DMS153 treated with DMSO at 0.1 percent for 48 hours (cell line): ENCODE data around the gene PRSS50.
"Not testable (repeated sequence)": the region's sequence is repeated elsewhere in the genome, so short reads cannot be mapped to it uniquely, and the experiment has no call there.

ENCODE experiments used
- DNase-seq: peaks from one replicate; lab custom pipeline; 2025; ENCODE audit not compliant: unreplicated experiment; lab: John Stamatoyannopoulos, UW

The PRSS50 gene

DNA sequence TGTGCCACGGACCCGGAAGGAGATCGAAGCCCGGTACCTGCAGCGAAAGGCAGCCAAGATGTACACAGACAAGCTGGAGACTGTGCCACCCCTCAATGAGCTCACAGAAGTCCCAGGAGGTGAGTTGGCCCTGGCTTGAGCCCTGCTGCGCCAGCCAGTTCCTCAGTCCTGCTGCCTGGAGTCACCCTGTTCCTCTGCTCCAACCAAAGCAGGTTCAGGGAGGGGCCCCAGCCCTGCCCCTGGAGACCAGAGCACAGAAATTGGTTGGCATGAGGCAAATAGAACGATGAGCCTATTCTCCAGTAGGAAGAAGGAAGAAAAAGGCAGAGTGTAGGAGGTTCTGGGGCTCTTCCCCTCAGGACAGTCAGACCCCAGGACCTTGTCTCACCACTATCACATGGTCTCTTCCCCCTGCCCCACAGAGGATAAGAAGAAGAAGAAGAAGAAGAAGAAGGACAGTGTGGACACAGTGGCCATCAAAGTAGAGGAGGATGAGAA is 8.5 kb downstream of the PRSS50 start:
- DNase-seq = no peak

DNA sequence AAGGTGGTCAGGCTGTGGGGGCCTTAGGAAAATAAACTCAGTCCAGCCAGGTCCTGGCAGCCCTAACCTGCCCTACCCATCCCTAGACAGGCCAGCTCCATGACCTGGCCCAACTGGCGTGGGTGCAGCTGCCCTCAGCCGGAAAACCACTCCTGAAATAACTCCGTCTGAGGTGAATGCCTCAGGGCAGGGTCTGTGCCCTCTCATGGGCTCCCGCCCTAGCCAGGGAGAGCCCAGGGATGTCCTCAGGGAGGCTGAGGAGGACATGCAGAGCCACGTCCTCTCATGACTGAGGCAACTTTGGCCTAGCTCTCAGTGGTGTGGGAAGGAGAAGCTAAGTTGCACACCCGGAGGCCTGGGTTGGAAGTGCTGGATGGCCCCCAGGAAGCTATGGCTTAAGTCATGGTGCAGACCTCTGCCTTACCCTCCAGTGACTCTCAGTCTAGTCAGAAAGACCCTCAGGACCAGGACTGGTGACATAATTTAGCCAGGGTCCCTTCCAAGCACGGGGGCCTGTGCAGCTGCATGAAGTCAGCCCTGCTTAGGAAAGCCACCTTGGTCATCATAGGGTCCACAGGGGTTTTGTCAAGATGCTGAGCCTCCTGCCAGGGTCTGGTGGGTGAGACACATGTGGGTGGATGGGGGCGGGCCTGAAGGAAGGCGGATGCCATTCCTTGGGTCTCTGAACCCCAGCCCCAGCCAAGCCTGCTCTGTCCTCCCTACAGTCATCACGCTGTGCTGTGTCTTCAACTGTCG is 9.1 kb downstream of the PRSS50 start:
- no peak for DNase-seq

DNA sequence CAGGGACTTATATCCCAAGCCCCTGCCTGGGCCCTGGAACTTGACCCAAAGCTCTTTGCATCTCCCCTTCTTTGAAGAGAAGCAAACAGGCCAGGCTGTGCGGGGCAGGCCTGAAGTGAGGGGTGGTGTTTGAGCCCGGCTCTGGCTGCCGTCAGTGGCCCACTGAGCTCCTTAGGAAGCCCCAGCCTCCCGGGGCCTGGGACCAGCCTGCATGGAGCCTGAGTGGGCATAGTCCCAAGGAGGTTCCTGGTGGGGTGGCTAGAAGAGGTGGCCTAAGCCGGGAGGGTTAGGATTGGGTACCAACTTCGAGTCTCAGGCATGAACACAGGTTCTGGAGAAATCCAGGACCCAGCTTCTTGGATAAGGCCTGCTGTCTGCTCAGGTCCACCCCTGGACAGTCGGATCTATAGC is 10.1 kb downstream of the PRSS50 start:
- DNase-seq = no peak

DNA sequence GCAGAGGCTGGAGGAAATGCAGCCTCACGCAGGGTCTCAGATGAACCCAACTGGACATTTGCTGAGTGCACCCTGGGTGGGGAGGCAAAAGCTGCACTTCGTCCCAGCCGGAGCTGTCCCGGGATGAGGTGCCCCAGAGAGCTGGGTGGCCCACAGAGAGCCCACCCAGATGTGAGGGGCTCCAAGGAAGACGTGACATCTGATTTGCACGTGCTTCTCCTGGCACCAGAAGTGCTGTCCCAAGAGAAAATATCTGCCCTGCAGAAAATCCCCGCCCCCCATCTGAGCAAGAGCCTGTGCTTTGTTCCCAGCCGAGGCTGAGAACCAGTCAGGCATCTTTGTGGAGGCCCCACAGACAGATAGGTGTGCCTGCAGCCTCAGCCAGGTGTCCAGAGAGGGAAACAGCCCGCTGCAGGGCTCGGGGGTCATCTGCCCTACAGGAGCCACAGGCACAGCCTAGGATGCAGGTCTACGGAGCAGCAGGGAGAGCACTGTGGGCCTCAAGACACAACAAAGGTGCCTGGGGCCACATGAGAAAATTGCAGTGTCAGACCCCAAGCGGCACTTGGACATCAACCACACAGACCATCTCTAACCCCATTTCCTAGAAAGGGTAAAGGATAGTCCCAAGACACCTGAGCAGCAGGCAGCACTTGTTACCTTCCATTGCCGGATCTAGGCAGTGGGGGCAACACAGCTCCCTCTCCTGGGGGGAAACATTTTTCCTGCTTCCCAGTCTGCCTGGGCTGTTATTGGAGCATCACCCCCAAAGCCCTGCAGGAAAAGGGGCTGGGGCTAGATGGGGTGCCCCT is 10.7 kb downstream of the PRSS50 start:
- no peak for DNase-seq

DNA sequence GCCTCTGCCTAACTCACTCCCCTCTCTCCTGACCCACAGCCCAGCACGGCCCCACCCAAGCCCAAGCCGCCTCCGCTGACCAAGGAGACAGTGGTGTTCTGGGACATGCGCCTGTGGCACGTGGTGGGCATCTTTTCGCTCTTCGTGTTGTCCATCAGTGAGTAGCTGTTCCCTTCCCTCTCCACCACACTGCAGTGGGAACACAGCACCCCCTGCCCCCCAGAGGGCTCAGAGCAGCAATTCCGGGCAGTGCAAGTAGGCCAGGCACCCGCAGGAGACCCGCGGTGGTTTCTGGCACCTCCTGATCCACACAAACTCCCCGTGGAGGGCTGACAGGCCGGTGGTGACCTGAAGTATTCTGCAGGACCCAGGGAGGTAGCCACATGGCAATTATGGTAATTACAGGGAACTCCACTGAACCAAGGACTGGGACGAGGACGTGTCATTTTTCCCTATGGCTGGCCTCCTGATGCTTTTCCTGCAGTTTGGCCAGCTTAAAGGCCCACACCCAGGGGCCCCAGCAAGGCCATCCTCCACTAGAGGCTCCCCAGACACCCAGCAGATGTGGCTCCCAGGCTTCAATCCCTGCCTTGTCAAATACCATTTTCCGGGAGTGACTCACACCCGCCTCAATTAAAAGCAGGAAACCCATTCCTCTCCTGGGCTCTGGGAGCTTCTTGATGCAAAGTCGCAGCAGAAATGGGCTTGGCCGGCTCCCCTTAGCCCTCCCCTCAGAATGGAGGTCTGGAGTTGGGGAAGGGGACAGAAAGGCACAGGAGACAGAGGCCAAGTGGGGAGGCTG is 11.7 kb downstream of the PRSS50 start:
- no peak for DNase-seq

DNA sequence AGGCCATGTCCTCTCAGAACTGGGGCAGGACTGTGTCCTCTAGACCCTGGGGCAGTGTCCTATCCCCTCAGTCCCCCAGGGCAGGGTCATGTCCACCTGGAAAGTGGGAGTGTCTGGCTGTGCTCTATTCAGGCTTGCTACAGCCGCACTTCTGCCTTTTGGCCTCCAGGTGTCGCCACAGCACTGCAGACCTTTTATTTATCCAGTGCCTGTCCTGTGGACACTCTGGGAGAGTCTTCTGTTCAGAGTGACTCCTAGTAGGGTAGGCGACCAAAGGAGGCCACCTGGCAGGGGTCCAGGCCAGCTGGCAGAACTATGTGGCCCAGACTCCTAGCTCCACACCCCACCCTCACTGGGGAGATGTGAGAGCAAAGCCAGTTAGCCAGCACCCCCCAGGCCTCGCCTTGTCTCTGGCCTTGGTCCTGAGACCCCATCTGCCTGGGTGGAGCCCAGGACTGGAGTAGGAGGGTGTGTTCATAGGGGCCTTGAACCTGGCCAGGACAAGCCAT is 12.6 kb downstream of the PRSS50 start:
- peak; percentile 17 for DNase-seq

DNA sequence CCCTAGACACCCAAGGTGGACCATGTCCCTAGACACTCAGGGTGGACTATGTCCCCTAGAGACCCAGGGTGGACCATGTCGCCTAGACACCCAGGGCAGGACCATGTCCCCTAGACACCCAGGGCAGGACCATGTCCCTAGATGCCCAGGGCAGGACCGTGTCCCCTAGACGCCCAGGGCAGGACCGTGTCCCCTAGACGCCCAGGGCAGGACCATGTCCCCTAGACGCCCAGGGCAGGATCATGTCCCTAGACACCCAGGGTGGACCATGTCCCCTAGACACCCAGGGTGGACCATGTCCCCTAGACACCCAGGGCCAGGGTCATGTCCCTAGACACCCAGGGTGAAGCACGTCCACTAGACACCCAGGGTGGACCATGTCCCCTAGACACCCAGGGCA is 13.3 kb downstream of the PRSS50 start:
- not testable (repeated sequence) for DNase-seq

DNA sequence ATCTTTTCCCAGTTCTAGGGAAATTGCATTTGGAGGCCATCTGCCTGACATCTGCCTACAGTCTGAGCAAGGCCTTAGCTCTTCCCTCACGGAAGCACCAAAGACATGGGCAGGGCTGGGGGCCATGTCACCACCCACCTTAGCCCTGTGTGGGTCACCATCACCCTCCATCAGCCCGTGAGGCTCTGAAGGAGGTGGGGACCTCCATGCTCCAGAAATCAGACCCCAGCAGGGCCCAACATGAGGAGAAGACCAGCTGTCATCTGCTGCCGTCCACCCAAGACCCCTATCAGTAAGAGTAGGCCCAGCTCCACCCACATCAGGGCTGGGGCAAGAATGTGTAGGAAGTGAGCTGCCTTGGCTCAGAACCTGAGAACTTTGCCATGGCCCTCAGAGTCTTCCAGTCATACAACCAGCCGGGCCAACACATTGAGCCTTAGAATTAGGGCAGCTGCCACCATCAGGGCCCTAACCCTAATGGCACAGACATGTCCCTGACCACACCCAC is 14.6 kb downstream of the PRSS50 start:
- no peak for DNase-seq

DNA sequence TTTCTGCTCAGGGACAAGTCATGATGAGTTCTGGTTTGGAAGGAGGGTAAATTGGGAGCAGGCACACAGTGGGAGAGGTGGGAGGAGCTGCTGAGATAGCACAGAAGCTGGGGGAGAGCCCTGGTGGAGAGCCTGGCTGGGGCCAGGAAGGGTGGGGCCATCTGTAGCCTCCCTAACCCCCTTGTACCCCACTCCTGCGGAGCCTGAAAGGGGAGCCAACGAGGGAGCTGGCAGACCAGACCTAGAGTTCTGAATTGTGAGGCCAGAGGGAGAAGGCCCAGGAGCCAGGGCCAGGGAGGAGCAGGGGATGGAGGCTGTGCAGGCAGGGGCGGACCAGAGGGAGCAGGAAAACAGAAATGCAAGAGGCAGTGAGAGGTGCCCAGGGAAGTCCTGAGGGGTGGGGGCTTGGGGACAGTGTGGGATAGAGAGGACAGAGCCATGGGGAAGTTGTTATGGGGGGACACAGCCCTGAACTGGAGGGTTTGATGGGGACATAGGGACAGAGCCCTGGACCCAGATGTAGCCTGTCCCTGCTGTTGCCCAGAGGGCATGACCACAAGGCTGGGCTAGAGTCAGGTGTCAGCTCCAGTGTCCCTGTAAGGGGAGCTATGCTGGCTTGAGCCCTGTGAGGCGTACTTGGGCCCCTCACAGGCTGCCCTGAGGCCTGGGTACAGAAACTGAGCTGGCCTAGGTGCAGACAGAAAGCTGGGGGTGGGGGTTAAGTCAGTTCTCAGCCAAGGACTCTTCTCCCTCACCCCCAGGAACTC is 15.2 kb downstream of the PRSS50 start:
- DNase-seq = no peak

DNA sequence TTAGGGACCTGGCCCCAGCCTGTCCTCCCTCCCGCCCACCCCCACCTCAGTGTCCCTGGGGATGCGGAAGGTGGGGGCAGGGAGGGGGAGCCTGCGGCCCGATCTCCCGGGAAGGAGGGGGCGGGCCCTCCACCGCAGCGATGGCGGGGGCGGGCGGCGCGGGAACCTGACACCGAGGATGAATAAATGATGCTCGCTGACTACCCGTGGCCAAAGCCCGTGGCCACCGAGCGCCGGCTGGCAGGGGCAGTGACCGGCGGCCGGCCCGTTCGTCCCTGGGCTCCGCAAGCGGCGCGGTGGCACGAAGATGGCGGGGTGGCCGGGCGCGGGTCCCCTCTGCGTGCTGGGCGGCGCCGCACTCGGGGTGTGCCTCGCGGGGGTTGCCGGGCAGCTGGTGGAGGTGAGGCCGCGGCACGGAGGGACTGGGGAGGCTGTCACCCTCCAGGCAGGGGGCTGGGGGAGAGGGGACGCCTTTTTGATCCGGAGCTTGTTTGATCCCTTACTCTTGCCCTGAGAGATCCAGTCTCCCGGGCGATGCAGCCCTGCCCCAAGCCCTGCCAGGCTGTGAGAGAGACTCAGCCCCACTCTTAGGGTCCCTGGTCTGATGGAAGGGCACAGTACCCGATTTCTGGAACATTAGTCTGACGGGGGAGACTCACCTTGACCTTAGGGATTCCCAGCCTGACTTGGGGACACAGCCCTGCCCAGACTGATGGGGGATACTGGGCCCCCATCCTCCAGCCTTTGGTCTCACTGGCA is 16.3 kb downstream of the PRSS50 start, which contains the start of gene TMIE:
Gene TMIE, plus strand, starts transcription at position 212 of the 759 bp plus-strand sequence. Its CDS starts 96 bp downstream, at position 308.
- DNase-seq = no peak

DNA sequence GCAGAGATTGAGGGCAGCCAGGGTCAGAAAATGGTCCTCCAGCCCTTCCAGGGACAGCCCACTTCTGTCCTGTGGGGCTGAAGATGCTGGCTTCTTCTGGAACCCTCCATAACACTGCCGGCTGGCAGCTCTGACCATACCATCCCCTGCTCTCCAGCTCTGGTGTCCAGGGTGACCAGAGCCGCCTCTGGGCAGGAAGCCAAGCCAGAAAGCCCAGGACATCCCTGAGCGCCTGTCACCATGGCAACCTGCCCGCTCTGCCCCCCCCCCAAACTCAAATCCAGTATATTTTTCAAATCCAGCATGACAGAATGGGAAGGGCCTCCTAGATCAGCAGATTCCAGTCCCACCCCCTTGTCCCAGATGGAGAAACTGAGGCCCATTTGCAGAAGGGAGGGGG is 16.9 kb downstream of the PRSS50 start:
- no peak for DNase-seq

DNA sequence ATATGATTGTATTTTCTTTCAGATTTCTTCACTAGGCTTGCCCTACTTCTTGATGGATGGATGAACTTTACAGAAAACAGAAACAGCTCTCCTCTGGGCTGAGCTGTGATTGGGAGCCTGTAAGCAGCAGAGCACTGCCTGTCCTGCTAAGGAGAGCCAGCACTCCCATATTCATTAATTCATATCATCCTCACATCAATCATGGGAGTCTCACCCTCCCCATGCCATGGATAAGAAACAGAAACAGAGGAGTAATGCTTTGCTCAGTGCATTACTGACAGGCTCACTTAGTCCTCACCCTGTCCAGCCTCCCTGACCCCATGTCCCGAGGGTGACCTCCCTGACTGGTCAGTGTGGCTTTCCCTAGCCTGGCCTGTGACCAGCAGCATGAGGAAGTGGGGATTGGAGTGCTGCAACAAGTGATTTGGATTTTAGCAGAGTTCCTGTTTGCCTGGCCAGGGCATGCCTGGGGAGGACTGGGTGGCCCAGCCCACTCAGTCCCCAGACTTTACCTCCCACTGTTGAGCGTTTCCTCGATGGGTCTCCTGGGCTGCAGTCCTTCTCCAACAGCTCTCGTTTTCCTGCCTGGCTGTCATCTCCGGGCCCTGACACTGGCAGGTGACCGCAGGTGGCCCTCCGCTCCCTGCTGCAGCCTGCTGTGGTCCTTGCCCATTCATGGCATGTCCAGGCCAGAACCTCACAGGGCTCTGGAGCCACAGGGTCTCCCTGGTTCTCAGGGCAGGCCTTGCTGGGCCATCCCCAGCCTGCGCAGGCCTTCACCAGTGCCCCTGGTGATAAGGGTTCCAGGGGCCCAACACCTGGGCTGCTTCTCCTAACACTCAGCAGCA is 17.8 kb downstream of the PRSS50 start:
- no peak for DNase-seq

DNA sequence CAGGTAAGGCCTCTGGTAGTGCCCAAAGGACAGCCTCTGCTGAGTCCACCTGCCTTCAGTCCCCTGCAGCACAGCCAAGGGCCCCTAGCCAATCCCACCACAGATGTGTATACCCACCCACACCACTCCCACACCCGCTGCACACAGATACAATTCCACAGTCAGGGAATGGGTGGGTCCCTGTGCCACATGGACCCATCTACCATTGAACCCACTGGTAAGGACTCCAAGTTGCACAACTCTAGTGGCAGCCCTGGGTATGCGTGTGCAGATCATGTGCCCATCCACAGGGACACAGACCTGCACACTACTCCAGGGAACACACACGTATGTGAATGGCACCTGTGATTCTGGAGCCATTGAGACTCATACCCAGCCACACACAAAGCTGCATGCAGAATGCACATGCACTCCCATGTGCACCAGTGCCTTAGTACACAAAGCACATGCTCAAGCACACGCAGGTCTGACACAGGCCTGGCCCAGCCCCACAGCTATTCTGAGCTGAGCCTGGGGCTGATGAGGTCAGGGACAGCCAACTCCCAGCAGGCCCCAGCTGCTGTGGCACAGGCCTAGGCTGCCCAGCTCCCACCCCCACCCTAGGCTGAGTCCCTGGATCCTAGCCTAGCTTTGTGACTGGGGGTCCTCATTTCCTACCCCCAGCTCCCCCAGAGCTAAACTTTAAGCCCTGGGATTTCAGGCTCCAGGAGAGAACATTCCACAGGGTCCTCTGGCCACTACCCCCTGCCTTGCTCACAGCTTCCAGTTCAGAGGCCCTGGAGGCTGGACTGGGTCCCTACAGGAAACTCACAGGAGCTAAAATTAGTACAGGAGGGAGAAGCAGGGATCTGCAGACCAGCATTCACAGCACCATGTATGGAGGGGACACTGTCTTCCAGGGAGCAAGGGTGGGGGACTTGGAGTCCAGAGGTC is 21.4 kb downstream of the PRSS50 start:
- DNase-seq = no peak

DNA sequence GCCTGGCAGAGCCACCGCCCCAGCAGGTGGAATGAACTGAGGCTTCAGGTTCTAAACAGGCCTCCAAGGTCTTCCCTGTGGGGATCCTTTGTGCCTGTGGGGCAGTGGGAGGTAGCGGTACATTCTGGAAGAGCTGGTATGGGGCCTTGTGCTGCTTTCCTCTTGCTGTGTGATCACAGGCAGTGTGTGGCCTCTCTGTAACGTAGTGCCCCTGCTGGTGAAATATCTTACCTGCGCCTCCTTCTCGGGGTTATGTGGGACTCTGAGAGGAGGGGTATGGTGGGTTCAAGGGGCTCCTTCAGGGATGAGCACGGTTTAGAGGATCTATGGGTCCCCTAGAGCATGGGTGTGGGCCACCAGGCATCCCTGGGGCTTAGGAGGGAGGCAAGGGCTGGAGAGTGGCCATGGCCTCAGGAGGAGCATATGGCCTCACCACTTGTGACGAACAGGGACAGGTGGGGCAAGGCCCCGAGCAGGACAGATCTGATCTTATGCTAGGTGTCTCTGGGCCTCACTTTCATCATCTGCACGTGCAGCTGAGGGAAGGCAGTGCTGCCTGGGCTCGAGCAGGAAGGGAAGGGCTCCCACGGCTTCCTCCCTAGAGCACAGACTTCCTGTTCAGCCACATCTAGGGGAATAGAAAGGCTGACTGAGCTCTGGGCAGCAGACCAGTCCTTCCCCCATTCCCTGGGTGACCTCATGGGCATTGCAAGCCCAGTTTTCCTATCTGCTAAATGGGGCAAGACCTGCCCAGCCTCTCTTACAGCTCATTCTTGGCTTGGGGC is 22.3 kb downstream of the PRSS50 start:
- no peak for DNase-seq

DNA sequence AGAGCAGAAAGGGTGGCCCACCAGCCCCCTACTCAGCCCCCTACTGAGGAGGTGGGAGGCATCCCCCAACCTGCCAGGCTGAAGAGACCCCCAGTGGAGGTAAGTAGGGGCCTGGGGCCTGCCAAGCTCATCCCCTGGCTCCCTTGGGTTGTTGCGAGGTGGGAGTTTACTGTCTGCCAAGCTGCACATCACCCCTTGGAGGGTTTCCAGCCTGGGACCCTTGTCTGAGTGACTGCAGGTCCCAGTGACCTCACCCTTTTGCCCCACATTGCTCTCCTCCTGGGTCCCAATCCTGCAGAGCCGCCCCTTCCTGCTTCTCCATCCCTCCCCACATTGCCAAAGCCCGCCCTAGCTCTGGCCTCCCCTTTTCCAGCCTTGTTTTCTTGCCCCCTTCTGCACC is 23.1 kb downstream of the PRSS50 start:
- DNase-seq = no peak

DNA sequence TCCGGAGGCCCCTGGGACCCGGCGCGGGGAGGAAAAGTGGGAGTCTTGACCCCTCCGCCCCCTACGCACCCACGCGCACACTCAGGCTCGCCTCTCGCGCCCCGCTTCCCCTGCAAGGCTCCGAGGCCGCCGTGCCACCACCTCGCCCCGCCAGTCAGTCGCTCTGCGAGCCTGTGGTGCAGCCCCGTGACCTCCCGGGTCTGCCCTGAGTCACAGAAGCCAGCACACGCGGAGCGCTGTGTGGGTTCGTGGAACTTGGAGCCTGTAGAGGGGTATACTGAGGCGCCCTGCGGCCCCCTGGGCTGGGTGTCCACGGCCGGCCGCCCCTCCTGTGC is 23.8 kb downstream of the PRSS50 start:
- no peak for DNase-seq
